GM18498 (cell line): ENCODE results near the gene DSC3.
A peak's percentile ranks its signal among the peaks of the same experiment; 100 is the strongest.

Experiments used
- ATAC-seq: cut with Tn5 transposase; IDR thresholded peaks from one replicate; pipeline ENCODE4 v1.9.1; 2021; ENCODE audit warnings: mild to moderate bottlenecking, moderate library complexity; ENCODE audit not compliant: unreplicated experiment

Gene DSC3

DNA sequence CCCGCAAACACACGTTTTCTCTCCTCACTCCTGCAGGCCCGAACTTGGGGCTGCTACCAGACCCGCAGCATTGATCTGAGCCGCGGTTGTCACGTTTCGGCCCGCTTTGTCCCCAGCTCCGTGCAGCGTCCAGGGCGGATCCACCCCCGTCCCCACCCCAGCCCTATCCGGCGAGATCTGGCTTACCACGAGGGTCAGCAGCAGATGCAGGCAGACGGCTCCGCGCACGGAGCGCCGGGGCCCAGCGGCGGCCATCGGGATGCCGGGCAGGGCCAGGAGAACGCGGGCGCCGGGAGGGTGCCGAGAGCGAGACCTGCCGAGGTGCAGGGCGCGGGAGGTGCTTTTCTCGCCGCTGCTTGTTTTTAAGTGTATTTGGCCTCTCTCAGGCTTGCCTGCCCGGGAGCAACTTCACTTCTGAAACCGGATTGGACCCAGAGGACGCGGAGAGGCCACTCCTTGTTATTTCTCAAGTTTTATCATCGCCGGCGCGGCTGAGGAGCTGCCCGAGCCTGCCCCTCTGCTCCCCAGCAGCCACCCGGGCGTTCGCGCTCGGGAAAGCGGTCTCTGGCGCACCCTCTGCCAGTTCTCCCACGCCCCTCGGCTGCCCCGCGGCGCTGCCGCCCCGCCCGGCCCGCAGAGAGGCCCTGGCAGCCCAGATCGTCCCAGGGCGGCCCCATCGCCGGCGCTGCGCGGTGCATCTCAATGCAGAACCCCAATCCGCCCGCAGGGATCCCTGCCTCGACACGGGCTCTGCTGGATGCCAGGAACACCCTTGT lies at the start of gene DSC3:
DSC3 (minus strand) TSS at position 337 of the 776 bp plus-strand sequence; CDS start at position 255, 82 bp downstream.
- ATAC-seq: no peak

DNA sequence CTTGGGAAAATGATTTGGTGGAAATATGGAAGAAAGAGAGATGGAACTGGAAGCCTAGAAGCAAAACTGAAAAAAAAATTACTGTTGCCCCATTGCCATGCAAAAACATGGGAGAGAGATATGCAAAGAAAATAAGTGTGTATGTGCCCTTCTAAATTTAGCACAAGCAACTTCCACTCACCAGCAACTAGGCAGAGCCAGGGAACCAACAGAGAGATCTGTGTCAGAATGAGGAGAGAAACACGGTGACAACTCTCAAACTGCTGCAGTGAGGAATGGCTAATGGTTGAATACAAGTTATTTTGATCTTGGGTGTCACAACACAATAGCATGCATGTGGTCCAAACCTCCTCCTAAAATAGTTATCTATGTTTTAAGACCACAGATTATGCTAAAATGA lies 48.8 kb upstream of the DSC3 start:
- no peak for ATAC-seq

DNA sequence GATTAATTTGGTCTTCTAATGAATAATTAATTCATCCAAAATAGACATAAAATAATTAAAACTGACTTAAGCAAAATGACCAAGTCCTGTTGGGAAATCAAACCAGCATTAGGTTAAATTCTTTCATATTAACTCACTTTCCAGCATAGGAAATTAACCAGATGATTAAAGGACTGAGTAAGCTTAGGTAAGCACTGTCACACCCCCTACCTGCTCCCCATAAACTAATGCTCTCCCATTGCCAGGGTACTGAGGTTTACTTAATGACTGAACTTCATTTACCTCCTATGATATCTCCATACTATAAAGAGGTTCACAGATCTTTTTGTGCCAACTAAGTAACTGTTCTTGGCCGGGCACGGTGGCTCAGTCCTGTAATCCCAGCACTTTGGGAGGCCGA lies 46.0 kb upstream of the DSC3 start:
- ATAC-seq: no peak

DNA sequence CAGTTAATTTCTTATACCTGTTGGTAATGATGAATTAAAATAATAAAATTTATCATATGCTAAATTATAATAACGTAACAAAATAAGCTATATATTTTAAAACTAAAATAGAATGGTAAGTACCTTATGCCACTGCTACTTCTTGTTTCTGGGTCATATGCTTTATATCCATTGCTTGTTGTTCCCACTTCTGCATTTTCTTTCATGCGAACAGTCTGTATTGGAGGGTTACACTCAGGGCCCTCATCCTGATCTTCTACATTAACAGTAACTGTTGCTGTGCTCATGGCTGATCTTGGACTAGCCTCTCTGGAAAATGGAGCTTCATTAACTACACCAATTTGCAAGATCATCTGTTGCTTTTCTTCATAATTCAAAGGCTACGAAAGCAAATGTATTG lies 37.4 kb upstream of the DSC3 start:
- ATAC-seq: no peak

DNA sequence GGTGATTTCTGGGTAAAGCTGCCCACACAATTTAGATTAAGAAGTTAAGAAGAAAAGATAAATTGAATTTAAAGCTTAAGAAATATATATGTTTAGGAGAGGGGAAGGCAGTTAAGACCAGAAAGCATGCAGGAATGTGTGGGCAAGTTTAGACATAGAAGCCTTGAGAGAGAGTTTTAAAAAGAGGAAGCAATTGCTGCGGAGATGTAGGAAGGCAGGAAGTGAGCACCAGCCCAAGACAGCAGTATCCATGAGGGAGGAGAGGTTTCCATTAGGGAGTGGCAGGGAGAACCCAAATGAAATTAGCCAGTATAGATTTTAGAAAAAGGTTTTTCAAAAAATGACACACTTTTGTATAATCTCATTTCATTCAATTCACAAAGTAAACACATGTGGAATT lies 35.3 kb upstream of the DSC3 start:
- no peak for ATAC-seq

DNA sequence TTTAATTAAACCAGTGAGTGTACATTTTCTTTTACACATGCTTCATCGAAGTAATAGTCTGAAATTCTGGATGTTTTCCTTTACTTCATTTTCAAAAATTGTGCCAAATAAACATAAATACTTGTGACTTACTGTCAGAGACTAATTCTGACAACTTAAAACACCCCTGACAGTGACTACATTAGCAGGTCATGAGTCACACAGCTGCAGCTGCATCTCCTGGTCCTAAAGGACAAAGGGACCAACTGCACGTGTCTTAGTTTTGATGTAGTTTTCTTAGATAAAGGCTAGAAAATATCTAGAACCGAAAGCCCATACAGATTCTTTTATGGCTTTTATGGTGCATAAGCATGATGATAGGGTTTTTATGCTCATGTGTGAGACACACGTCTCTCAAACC lies 29.6 kb upstream of the DSC3 start:
- ATAC-seq: no peak

DNA sequence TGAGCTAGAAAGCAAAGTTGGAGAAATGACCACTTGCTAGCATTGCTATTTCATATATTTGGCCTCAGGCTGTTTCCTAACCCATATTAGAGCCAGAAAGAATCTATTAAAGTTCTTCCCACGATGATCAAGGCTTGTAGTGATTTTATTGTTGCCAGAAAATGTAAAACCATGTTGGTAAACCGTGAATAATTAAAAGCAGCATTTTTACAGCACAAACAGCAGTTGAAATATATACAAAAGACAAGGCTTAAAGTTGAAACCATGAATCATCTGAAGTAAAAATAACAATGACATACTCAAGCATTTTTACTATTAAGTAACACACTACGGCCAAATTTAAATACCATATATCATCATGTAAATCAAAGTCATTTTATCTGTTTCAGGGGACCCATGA lies 27.7 kb upstream of the DSC3 start:
- no peak for ATAC-seq

DNA sequence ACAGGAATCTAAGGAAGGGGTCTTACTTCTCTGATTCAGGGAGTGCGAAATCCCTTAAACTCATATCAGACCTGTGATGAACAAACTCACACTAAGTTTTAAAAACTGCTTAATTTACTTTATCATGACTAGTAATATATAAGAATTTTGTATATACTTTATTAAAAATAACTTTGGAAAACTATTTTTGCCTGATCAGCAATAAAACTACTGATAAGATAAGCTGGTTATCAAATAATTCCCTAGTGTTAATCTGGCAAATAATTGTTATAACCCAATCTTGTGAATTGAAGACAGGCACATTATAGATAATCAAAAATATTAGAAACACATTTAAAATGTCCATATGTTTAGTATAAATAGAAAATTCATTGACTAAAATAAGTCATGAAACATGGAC lies 23.7 kb upstream of the DSC3 start:
- ATAC-seq: no peak

DNA sequence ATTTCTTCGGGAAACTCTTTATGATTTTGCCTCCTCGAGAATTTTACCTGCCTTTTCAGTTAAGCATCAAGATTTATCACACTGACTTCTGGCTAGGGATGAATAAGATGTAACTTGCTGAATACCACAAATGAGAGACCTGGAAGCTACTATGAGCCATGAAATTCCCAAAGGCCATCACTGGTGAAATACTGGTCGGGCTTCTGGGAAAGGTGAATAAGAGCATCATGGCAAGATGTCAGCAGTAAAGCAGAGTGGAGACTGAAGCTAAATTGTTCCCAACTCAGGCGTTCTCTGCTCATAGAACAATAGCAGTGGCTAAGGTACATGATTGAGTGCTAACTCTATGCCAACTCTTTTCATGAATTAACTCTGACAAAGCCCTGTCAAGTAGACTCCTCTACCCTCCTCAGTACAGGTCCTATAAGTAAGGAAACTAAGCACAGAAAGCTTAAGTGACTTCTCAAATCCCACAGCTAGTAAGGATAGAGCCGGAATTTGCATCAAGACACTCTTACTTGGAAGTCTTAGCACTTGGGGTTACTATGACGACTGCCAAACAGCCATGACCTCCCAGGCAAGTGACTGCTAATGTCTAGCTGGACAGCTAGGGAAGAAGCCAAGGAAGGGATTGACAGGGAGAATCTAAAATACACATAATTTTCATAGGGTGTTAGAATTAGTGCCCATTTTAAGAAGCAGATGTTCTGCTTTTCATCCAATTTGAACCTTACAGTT lies 22.7 kb upstream of the DSC3 start:
- ATAC-seq: no peak

DNA sequence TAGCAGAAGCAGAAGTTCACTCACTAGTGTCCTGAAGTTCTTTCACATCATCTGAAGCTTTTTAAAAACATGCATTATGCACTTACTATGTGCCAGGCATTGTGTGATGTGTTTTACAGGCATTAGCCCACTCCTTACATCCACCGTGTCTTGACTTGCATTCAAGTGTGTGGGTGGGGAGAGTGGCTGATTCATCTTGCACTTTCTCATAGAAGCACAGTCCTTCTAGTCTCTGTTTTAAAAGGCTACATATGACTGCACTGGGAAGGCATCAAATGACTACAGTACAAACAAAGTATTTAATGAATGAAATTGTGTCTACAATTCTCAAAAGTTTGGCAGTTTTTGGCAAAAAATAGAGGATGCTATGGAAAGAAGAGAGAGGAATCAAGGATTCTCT lies 21.6 kb upstream of the DSC3 start:
- ATAC-seq: peak; percentile 71

DNA sequence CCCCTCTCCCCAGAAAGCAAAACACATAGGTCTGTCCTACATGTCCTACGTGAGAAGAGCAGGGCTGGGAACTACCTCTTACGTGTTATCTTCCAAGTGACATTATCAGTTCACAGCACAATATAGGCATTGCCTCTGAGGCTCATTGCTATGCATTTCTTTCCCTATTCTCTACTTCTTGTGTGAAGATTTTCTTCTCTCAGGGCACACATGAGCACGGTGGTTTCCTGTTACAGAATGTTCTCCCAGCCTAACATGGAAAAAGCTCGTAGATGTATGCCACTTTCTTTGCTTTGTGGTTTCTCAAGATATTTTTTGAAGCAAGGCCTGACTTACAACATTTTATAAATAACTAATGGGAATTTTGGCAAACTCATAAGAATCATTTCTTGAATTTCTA lies 19.4 kb upstream of the DSC3 start:
- ATAC-seq: peak; percentile 50

DNA sequence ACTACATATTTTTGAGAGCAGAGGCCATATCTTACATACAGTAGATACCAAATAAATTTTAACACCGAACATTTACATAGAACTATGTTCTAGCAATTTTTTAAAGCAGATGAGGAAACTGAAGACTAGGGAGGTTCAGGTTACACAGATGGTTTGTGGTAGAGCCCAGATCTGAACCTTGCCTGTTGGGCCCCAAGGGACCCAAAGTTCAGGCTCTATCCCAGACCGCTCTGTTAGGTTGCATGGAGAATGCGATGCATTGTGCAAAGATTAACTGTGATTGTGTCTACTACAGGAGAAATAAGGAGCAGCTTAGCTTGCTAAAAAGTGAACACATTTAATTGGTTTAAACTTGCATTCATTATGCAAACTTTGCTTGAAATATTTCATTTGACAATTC lies 16.4 kb upstream of the DSC3 start:
- no peak for ATAC-seq

DNA sequence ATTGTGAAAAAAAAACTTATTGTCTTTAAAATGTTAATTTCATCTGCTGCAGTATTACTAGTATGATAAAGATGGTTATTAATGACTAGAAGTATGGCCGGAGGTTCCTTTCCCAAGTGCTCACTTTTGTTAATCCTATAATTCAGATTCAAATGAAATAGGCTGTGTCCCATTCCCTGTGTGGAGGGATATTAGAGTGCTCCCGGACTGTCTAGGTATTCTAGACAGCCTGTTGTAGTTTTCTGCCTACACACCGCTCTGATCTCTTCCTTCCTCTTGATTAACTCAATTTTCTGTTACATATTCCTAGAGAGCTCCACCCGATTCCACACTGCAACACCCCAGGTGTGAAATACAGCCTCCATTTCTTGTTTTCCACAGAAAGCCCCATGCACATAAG lies 15.4 kb upstream of the DSC3 start:
- no peak for ATAC-seq

DNA sequence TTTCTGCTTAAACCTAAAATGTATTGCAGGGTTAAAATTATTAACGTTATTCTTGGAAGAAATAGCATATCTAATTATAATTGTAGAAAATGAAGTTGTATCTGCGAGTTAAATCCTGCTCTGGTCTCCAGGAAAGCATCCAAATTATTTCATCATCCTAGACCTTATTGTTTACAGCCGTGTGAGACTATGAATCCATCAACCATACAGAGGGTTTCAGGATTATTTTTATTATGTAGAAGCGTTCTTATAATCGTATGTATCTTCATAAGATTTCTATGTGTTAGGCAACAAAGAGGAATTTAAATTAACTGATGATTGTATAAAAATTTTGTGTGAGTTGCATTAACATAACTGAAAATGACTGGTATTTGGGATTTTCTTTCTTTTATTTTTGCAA lies 14.5 kb upstream of the DSC3 start:
- no peak for ATAC-seq

DNA sequence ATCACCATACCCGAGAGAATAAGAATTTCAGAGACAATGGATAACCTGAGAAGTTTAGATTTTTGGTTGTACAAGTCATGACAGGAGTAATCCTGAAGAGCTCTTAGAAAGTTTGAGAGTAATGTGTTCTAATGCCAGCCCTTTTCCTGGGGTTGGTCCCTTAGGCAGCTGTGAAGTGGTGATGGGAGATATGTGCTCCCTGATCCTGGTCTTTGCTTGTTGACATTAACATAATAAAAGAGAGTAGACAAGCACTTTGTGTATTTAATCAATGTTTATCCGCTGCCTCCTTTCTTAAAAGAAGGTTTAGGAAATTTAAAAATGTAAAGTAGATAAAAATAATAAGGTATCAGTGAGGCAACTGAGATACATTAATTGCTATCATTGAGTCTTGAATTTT lies 13.8 kb upstream of the DSC3 start:
- ATAC-seq: no peak

DNA sequence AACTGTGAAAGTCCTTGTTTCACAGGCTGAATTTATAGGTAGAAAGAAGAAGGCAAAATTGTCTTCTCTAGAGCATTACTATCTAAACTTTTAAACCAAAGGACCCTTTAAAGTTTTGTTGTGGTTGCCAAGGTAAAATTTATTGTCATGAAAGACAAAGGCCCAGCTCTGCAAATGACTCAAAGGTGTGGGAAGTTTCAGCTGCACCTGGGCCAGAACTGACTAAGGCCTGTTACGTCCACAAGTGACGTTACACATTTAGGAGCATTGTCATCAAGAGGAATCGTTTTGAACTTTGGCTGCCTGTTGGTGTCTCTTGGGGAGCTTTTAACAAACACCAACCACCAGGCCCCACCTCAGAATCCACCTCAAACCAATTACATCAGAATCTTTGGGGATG lies 8.1 kb upstream of the DSC3 start:
- no peak for ATAC-seq

DNA sequence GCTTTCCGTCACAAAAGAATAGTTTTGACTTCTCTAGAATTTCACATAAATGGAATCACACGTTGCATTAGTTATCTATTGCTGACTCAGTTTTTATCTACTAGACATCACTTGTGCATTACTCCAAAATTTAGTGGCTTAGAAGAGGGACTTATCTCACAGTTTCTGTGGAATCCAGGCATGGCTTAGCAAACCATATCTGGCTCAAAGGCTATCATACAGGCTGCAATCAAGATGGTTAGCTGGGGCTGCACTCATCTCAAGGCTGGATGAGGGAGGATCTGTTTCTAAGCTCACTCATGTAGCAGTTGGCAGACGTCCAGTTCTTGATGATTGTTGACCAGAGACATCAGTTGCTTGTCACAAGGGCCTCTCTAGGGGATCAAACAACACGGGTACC lies 6.6 kb upstream of the DSC3 start:
- ATAC-seq: no peak

DNA sequence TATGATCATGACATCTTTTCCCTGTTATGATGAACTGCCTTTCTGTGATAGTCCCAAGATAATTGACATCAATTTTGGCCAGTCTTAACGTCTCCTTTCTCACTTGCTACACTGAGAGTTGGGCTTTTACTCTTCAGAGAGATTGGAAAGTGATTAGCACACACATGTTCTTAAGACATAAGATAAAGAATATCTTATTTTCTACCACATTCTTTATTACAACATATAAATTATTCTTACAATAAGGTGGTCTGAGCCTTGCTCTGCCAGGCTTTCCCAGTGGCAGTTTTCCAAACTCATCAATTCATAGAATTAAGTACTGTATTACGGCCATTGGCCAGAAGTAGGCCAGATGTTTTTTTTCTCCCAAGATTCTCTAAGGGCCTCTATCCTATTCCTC lies 5.7 kb upstream of the DSC3 start:
- no peak for ATAC-seq

DNA sequence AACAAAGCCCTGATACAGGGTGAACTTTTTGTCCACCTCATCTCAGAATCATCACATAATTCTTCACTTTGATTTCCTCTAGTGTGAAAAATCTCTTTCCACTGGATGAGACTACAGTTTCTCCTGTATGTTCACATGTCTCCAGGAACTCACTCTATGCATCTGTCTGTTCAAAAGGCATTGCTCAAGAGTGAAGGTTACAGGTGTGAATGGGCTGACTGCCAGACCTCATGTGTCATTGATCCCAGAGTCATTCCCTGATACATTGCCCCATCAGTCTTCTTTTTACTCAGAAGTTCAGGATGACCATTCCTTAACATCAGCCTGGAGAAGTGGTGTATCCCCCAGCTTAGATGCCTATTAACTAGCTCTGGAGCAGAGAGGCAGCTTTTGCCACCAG lies 4.4 kb upstream of the DSC3 start:
- no peak for ATAC-seq

DNA sequence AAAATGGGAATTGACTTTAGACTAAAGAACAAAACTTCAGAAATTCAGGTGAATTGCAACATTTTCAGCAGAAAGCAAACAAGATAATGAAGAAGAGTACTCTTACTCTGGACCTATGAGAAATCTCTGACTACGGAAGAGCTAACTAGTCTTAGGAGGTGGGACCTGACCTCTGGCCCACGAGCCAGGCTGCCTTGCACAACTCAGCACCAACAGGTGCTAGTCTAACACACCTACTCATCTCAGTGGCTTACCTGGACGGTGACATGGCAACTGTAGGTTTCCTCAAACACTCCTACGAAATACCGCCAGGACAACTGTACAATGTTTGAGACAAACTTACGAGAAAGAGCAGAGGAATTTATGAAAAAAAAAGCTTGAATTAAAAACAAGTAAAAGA lies 3.1 kb upstream of the DSC3 start:
- ATAC-seq: no peak

DNA sequence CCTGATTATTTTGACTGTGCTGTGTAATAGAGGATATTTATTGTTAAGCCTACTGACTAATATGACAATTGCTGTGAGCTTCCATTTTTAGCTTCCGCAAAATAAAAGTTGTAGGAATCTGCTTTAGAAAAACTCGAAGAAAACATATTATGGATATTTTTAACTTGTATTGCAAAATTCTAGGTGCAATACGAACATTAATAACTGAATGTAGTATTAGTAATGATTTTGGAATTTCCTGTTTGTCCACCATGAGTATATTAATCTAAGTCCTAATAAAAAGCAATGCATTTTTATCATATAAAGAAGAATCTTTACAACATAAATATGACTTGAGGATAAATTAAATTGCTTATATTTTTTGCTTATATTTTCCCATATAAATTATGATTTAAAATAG lies 2.4 kb upstream of the DSC3 start:
- ATAC-seq: no peak

DNA sequence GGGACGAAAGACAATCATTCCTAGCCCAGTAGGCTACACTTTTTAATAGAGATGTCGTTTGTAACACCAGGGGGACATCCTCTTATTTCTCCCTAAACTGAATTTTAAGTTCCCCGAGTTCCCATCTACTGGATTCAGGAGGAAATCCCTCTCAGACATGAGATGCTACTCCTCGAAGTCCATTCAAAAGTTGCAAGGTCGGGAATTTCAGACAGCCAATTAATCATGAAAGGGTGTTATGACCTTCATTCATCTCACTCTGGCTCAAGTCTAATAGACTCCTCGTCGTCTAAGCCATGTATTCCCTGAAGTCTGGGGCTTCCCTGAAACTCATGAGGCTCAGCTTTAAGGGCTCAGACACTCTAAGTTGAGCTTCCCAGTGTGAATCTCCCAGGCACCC lies 1.2 kb upstream of the DSC3 start:
- no peak for ATAC-seq

DNA sequence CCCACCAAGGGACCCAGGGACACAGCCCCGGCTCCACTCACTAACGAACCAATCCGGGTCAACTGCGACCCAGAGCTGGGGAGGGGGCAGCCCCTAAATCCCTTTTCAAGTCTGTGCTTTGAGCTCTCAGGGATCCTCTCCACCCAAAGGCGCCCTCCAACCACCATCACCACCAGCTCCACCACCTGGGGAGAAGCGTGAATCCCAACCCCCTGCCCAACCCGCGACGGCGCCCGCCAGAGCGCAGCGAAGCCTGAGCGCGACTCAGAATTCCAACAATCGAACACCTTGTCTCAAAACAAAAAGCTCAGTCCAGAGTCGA lies 497 bp downstream of the DSC3 start:
- no peak for ATAC-seq
